Heart left ventricle (tissue), 16 donors: Measurements from ENCODE around the gene LMCD1. TPM values are rescaled to one million over a fixed set of nuclear protein-coding genes. Genes with fewer than 3 reads are reported as not detected.

Source experiments
- ATAC-seq, 4 donors: fragments of 200-7000 bp; cut with Tn5 transposase; one replicate each; pipeline ENCODE4 v1.9.1; 2020 to 2022; ENCODE audit warnings: moderate library complexity in 4 of 4, mild to moderate bottlenecking in 3 of 4, moderate number of reproducible peaks in 1 of 4
- DNase-seq, 5 donors: peaks; one replicate each; pipeline ENCODE4 v3.0.0-alpha.2; 2020
- H3K27ac ChIP-seq, 12 donors: fragments of 200-600 bp; sonication (generic) in 4 of 12; one replicate each; pipeline versions ENCODE4 v1.5.0 to v1.8.0; 2016 to 2022; ENCODE audit warnings: mild to moderate bottlenecking in 2 of 12
- H3K27me3 ChIP-seq, 9 donors: fragments of 200-600 bp; sonication (generic) in 2 of 9; one replicate each; pipeline versions ENCODE4 v1.5.1 to v1.8.0; 2016 to 2022; ENCODE audit warnings: mild to moderate bottlenecking in 3 of 9
- H3K36me3 ChIP-seq, 9 donors: fragments of 200-600 bp; sonication (generic) in 2 of 9; one replicate each; pipeline versions ENCODE4 v1.5.0 to v1.8.0; 2018 to 2022; ENCODE audit warnings: mild to moderate bottlenecking in 2 of 9
- H3K4me1 ChIP-seq, 12 donors: fragments of 200-600 bp; sonication (generic) in 4 of 12; one replicate each; pipeline versions ENCODE4 v1.5.0 to v1.8.0; 2016 to 2022; ENCODE audit warnings: mild to moderate bottlenecking in 3 of 12
- H3K4me3 ChIP-seq, 12 donors: fragments of 200-600 bp; sonication (generic) in 4 of 12; one replicate each; pipeline versions ENCODE4 v1.5.0 to v1.8.0; 2017 to 2022; ENCODE audit warnings: mild to moderate bottlenecking in 9 of 12, moderate library complexity in 4 of 12
- H3K9me3 ChIP-seq, 12 donors: fragments of 200-600 bp; sonication (generic) in 4 of 12; one replicate each; pipeline versions ENCODE4 v1.5.0 to v1.8.0; 2016 to 2022; ENCODE audit warnings: mild to moderate bottlenecking in 1 of 12
- CTCF ChIP-seq, 12 donors: fragments of 200-600 bp; sonication (generic) in 4 of 12; IDR thresholded peaks; one replicate each; pipeline versions ENCODE4 v1.5.0 to v1.8.0; 2018 to 2022; ENCODE audit warnings: antibody characterized with exemption in 12 of 12, mild to moderate bottlenecking in 5 of 12
- POLR2A ChIP-seq, 2 donors: fragments of 450-650 bp; IDR thresholded peaks; one replicate each; pipeline ENCODE4 v1.6.1; 2017; ENCODE audit warnings: antibody characterized with exemption in 2 of 2, mild to moderate bottlenecking in 2 of 2, moderate library complexity in 2 of 2
- WGBS, 4 donors: extraction: QIAGEN DNeasy Blood & Tissue Kit in 2 of 4; methylation state at CpG; one replicate each; pipeline versions ENCODE4 v1.1.5 to v1.1.7; 2013 to 2018; 5-methylcytosine and 5-hydroxymethylcytosine counted together
- intact Hi-C, 10 donors: fragments of 100-400 bp; cut with DNase I; formaldehyde crosslinking; loops; one replicate each; pipeline versions ENCODE4 v1.11.1 to v1.14.2; 2022
- polyA plus RNA-seq, 2 donors: library from polyadenylated mRNA; stranded (reverse); fragments of 200-250 nt; gene quantifications; one replicate each; pipeline ENCODE4 v1.2.3, GENCODE V29; 2013
- total RNA-seq, 9 donors: library from RNA; depleted of rRNA in 2 of 9; stranded (reverse); fragments of >200 nt in 2 of 9; fragmentation: NEBNext Ultra II Directional in 3 of 9; extraction: Animal tissue kit (Norgen Biotek cat#: 25700) in 3 of 9; gene quantifications; one replicate each; pipeline versions ENCODE4 v1.1.0 to v1.2.4, GENCODE V29; 2016 to 2023
- donor health status: ischemic (EF 13 %, LVEDD 7.1; RV severe dilation, severe dysfunction).
- donor health status: healthy with polysubstance abuse.
- donor health status: DM: no; HTN: yes; CAD: no.
- donor health status: DM: no; HTN: no; CAD: no.
- donor health status: ischemic (EF 25% LVEDD 6.9; RV normal size, moderate dysfunction).
- donor health status: ischemic (EF 25% LVEDD 5.7; RV mildly dilated, moderate dysfunction).
- donor health status: healthy.
- donor health status: DM: yes; HTN: yes; CAD: no.
- donor health status: ischemic (EF 35%, LVEDD 5.7; RV mildly dilated, moderate dysfunction).
- donor health status: nonischemic (EF 11% LVEDD 7.7; RV severe dilation, severe dysfunction).
- donor health status: DM: yes; HTN: yes; CAD: no.
- donor health status: PGD.
- donor health status: ischemic (EF 29% LVEDD 5.4; RV normal size, mild dysfunction).
- donor health status: nonischemic (EF 23%, LVEDD 6.1; RV moderate dilation, normal function).

The LMCD1 gene
- total and polyA plus RNA-seq, 11 donors, result 34.9 to 661 (median 54.6) TPM

- Histone ChIP-seq H3K36me3 (no peaks in the 10 kb centered on the region), H3K4me3 (no peak overlapping the region), H3K9me3 (no peaks in the 10 kb centered on the region), H3K27me3 (no peaks in the 10 kb centered on the region), H3K27ac (no peak overlapping the region), H3K4me1 (peaks cover 0 to under 1% (median 0%) of the 10 kb centered on the region in 12 donors)
- DNase-seq, result no peak
- 56 to 81% (median 74%) methylated on average over 1 of the region's 1 CpG for WGBS, 4 donors
- no peak for TF ChIP-seq CTCF (IDR thresholded peaks at IDR 0.05)
- TF ChIP-seq POLR2A (IDR thresholded peaks at IDR 0.05), result no peak
- intact Hi-C loops, result no loop called here
- no peak for ATAC-seq
These were observed 35.1 kb upstream of the LMCD1 start for GRCh38 chr3:8466526-8466925.

DNA sequence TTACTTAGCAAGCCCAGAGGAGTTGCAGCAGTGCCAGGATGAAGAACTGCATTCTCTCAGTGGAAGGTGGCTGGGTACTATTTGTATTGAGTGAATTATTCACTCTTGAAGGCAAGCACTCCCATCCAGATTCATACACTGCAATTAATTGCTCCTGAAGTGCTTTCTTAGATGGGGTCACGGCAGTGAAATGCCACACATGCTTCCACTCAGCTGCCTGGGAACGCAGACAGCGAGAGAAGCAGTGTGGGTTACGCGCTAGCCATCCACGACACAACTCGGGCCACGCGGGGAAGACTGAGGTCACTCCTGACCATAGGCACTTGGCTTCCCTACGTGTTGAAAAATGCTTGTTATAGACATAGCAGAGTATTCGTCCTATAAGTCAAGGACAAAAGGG lies 30.8 kb upstream of the LMCD1 start:
- no peak for DNase-seq
- ATAC-seq, result peak in 1 of 4 donors; percentile 21
- H3K27ac ChIP-seq, result no peak overlapping the region
- 71 to 84% (median 80%) methylated on average over 11 of the region's 11 CpGs for WGBS, 4 donors
- H3K36me3 ChIP-seq, result no peaks in the 10 kb centered on the region
- no peak for TF ChIP-seq CTCF (IDR thresholded peaks at IDR 0.05)
- TF ChIP-seq POLR2A (IDR thresholded peaks at IDR 0.05), result no peak
- intact Hi-C loops, result no loop called here
- no peak overlapping the region for H3K4me3 ChIP-seq
- H3K4me1 ChIP-seq, result peaks cover 0 to 5% (median 0%) of the 10 kb centered on the region in 12 donors
- no peaks in the 10 kb centered on the region for H3K9me3 ChIP-seq
- no peaks in the 10 kb centered on the region for H3K27me3 ChIP-seq

GRCh38 chr3:8472549-8472948 lies 29.1 kb upstream of the LMCD1 start:
- intact Hi-C loops, result no loop called here
- no peak overlapping the region for H3K27ac ChIP-seq

DNA sequence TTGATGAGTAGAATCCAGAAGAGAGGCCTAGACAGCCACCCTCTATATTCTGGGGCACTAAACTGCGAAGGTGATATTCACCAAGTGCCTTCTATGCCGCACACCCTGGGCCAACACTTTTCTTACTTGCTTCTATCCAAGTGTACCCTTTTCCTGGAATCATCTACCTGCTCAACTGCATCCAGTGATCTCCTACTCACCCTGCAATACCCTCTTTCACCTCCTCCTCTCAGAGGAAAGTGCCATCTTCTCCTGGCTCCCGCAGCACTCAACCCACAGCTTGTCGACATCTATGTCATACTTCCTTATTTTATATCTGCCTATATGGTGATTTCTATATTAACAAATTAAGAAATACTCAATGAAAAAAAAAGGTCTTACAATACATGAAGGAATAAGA lies 28.6 kb upstream of the LMCD1 start:
- DNase-seq (no peak), ATAC-seq (no peak)
- Histone ChIP-seq H3K4me1 (peaks cover 0 to 5% (median 0%) of the 10 kb centered on the region in 12 donors), H3K36me3 (no peaks in the 10 kb centered on the region), H3K27ac (no peak overlapping the region), H3K27me3 (no peaks in the 10 kb centered on the region), H3K4me3 (no peak overlapping the region), H3K9me3 (no peaks in the 10 kb centered on the region)
- 94 to 99% (median 97%) methylated on average over 4 of the region's 4 CpGs for whole genome bisulfite sequencing, 4 donors
- TF ChIP-seq CTCF (IDR thresholded peaks at IDR 0.05) (no peak), POLR2A (IDR thresholded peaks at IDR 0.05) (no peak)
- intact Hi-C loops, result no loop called here

More at GRCh38 chr3:8472549-8472948, 29.1 kb upstream of the LMCD1 start:
- no peak for DNase-seq
- no peaks in the 10 kb centered on the region for H3K36me3 ChIP-seq
- ATAC-seq, result no peak
- H3K4me3 ChIP-seq, result no peak overlapping the region
- 74 to 88% (median 83%) methylated on average over 2 of the region's 2 CpGs for WGBS, 4 donors
- H3K9me3 ChIP-seq, result no peaks in the 10 kb centered on the region
- peaks cover 0 to 5% (median 0%) of the 10 kb centered on the region in 12 donors for H3K4me1 ChIP-seq
- TF ChIP-seq POLR2A (IDR thresholded peaks at IDR 0.05), result no peak
- TF ChIP-seq CTCF (IDR thresholded peaks at IDR 0.05), result no peak
- H3K27me3 ChIP-seq, result no peaks in the 10 kb centered on the region
